DND-41 (cell line): ENCODE measurements around the gene TPP2.

Experiments used
- EZH2 ChIP-seq: IDR thresholded peaks from 3 replicates; pipeline ENCODE4 v1.6.1; 2012; ENCODE audit warnings: borderline replicate concordance, low read depth, mild to moderate bottlenecking, moderate library complexity, low read length, inconsistent platforms; ENCODE audit not compliant: severe bottlenecking
- TF ChIP-seq, protein P1 (sequence below): IDR thresholded peaks from 2 replicates; pipeline ENCODE4 v1.5.1; 2012; ENCODE audit warnings: borderline replicate concordance, low read length, moderate library complexity, mild to moderate bottlenecking; ENCODE audit not compliant: poor library complexity, severe bottlenecking; ENCODE audit errors: extremely low read depth

DNA sequence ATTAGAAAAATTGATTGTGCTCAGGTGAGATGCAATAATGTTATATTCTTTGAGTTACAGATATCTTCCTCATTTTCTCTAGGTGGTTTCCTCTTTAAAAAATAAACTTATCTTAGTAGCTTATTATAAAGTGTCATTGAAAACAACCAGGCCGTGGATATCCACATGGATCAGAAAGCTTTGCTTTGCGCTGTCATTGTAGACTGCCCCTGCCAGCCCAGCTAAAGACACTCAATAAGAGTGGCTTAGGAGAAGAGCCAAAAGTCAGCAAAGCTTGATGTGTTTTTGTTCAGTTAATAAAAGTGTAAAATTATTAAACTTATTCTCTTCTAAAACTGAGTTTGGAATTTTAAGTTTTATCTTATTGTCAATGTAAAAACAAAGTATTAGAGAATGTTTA, 34.4 kb downstream of the TPP2 start:
- TF ChIP-seq, protein P1, sequence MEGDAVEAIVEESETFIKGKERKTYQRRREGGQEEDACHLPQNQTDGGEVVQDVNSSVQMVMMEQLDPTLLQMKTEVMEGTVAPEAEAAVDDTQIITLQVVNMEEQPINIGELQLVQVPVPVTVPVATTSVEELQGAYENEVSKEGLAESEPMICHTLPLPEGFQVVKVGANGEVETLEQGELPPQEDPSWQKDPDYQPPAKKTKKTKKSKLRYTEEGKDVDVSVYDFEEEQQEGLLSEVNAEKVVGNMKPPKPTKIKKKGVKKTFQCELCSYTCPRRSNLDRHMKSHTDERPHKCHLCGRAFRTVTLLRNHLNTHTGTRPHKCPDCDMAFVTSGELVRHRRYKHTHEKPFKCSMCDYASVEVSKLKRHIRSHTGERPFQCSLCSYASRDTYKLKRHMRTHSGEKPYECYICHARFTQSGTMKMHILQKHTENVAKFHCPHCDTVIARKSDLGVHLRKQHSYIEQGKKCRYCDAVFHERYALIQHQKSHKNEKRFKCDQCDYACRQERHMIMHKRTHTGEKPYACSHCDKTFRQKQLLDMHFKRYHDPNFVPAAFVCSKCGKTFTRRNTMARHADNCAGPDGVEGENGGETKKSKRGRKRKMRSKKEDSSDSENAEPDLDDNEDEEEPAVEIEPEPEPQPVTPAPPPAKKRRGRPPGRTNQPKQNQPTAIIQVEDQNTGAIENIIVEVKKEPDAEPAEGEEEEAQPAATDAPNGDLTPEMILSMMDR: no peak
- no peak for TF ChIP-seq EZH2
